ENCODE data around the gene RBP3.

DNA sequence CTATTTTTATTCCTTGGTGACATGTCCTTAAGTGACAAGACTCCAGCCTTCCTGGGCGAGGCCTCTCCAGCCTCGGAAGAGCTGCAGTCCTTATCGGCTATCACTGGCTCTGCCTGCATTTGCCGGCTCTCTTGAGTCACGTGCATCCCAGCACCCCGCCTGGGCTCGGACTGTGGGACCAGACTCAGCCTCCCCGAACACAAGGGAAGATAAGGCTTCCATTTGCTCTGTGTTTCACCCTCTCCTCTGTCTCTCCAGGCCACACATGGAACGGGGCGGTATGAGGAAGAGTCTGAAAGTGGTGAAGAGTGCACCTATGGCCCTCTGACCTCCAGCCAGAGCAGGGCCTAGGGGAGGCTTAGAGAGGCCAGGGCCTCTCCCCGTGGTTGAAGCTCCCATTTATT, 21.2 kb upstream of the RBP3 start:
- no peak for TF ChIP-seq MAZ (IDR thresholded peaks at IDR 0.05; ENCODE audit: borderline replicate concordance, low read depth, low read length)
- no peak for TF ChIP-seq RAD21 (IDR thresholded peaks at IDR 0.05; ENCODE audit: low read length)
- no peak for TF ChIP-seq CTCF (conservative IDR thresholded peaks at IDR 0.05; ENCODE audit: low read depth, low read length)

Measured in IMR-90 (cell line).